ENCODE results near the gene BCR.

BCR gene

DNA sequence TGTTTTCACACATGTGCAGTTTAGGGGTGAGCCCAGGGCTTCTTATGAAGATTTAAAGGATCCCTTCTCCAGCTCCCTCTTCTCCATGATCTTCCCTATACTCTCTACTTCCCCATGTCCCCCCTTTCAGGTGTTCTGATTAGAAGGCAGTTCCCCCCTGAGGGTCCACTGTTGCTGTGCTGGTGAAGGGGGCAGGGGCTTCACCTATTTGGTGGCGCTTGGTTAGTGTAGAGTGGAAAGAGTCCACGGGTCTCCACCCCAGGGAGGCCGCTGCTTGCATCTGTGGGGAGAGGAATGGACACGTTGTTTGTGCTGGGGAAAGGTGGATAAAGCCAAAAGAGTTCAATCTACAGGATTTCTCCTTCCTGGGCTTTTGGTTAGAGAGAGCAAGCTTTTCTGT, 49.3 kb downstream of the BCR start:
- H3K4me3 ChIP-seq (ENCODE audit: low read depth, low read length) = no peak overlapping the region
- TF ChIP-seq, protein P1, sequence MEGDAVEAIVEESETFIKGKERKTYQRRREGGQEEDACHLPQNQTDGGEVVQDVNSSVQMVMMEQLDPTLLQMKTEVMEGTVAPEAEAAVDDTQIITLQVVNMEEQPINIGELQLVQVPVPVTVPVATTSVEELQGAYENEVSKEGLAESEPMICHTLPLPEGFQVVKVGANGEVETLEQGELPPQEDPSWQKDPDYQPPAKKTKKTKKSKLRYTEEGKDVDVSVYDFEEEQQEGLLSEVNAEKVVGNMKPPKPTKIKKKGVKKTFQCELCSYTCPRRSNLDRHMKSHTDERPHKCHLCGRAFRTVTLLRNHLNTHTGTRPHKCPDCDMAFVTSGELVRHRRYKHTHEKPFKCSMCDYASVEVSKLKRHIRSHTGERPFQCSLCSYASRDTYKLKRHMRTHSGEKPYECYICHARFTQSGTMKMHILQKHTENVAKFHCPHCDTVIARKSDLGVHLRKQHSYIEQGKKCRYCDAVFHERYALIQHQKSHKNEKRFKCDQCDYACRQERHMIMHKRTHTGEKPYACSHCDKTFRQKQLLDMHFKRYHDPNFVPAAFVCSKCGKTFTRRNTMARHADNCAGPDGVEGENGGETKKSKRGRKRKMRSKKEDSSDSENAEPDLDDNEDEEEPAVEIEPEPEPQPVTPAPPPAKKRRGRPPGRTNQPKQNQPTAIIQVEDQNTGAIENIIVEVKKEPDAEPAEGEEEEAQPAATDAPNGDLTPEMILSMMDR (IDR thresholded peaks at IDR 0.05; ENCODE audit: low read depth, low read length) = no peak

DNA sequence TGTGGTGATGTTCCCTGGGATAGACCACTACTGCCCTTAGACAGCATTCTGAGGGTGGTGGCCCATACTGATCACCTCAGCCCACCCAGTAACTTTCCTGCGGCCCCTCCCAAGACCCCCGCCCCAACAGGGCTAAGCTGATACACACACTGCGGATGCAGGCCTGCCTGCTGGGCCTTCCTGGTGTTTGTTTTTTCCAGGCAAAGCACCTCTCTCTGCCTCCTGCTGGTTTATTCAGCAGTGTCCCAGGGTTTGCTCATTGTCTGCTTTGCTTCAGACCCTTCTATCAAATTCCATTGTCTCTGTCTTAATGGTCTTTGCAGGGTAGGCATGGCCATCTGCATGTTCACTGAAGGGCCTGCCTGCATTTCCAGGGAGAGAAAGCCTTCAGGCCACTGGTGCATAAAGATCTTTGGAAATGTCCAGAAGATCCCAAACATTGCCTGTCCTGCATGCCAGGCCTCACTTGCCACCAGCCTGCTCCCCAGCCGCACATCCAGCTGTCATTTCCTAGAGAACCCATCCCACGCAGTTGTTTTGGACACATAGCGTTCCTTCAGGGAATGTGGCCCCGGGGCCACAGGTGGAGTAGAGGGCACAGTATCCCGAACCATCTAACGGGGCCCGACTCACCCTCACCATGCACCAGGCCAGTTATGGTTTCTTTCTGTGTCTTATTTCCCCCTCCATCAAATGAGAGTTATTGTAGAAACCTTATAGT, 50.2 kb downstream of the BCR start:
- no peak overlapping the region for H3K4me3 ChIP-seq (ENCODE audit: low read depth, low read length)
- TF ChIP-seq, protein P1 (IDR thresholded peaks at IDR 0.05; ENCODE audit: low read depth, low read length) = no peak

GRCh38 chr22:23231471-23232093, 51.3 kb downstream of the BCR start:
- TF ChIP-seq, protein P1 (IDR thresholded peaks at IDR 0.05; ENCODE audit: low read depth, low read length) = no peak
- H3K4me3 ChIP-seq (ENCODE audit: low read depth, low read length) = no peak overlapping the region

DNA sequence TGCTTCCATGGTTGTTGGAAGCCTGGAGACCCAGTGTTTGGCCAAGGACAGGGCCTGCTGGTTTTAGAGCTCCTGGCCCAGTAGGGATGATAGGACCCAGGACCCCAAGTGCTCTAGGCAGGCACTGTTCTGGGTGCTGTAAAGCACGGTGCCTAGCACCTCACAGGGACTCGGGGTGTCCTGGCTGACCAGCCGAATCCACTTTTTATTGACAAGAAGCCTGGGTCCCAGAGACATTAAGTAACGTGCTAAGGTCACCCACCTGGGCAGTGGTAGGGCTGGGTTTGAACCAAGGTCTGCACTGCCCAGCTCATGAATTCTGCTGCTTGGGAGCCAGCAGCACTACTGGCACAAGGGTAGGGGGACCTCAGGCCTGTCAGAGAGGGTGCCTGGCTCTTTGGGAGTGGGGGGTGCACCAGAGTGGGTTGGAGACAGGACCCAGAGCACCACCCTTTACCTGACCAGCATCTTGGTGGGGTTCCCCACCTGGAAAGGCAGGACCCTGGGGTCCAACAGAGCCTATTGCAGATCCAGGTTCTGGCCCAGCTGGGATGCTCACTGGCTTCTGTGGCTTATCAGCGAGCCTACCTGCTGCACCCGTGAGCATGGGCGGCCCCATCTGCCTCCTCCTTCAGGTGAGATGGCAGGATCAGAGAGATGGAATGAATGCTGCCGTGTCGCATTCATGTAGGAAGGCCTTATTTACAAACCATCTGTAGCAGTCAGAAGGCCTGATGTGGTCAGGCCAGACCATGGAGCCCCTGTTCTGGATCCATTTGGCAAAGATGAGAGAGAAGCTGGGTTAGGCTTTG, 52.0 kb downstream of the BCR start:
- TF ChIP-seq, protein P1 (IDR thresholded peaks at IDR 0.05; ENCODE audit: low read depth, low read length) = no peak
- no peak overlapping the region for H3K4me3 ChIP-seq (ENCODE audit: low read depth, low read length)

DNA sequence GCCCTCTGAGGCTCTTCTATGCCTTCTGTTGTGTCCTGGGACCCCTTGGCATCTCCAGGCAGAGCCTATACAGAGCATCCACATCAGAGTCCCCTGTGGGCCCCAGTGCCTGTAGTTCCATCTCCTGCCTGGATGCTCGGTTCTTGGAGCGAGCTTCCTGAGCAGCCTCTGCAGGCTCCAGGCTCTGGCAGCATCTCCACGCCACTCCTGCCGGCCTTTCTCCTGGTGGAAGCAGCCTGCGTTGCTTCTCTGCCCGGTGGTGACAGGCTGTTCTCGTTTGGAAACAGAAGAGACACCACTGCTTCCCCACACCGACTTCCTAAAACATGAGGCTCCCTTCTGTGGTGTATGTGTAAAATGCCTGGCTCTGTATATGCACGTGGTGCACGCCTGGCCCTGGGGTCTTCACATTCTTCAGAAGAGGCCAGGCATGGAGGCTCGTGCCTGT, 52.8 kb downstream of the BCR start:
- TF ChIP-seq, protein P1 (IDR thresholded peaks at IDR 0.05; ENCODE audit: low read depth, low read length) = no peak

DNA sequence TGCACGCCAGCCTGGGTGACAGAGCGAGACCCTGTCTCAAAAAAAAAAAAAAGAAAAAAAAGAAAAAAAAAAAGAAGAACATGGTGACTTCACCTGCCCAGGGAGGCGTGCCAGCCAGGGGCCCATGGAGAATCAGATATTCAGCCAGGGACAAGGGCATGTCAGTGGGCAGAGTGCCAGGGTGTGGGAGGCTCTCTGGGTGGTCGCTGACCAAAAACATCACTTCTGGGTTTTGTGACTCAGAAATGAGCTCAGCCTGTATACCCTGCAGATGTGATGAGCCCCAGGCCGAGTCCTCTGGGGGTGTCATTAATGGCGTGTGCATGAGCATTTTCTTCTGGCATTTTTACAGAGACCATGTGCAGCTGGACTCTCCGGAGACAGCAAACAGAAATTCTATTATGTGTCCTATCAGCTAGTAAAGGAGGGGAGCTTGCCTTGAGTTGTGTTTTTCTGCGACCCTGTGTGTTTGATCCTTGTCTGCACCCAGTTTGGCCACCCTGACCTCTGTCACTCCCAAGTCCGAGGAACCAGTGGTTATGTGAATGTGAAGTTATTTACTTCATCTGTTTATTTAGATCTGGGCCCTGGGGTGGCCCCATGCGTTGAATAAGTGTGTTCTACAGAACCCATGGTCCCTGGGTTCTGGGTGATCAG, 53.6 kb downstream of the BCR start:
- TF ChIP-seq, protein P1 (IDR thresholded peaks at IDR 0.05; ENCODE audit: low read depth, low read length) = no peak
- no peak overlapping the region for H3K4me3 ChIP-seq (ENCODE audit: low read depth, low read length)

More for the DNA sequence above, 52.8 kb downstream of the BCR start:
- H3K4me3 ChIP-seq (ENCODE audit: low read depth, low read length) = no peak overlapping the region

All from WI38 (cell line).